Dermis microvascular lymphatic vessel endothelial cell (primary cell): Measurements from ENCODE around the gene NAT8L. TPM values are rescaled to one million over a fixed set of nuclear protein-coding genes. Genes with fewer than 3 reads are reported as not detected.
"Not testable (repeated sequence)": the region's sequence is repeated elsewhere in the genome, so short reads cannot be mapped to it uniquely, and the experiment has no call there.

Source experiments
- DNase-seq, 2 donors: peaks; one replicate each; pipeline versions ENCODE4 v3.0.0 to v3.0.0-alpha.2; 2010; ENCODE audit warnings: low read depth in 2 of 2
- total RNA-seq: library from RNA; depleted of rRNA; stranded (reverse); fragments of >200 nt; gene quantifications from 2 replicates; pipeline ENCODE4 v1.2.1, GENCODE V29; 2014

NAT8L gene, protein sequence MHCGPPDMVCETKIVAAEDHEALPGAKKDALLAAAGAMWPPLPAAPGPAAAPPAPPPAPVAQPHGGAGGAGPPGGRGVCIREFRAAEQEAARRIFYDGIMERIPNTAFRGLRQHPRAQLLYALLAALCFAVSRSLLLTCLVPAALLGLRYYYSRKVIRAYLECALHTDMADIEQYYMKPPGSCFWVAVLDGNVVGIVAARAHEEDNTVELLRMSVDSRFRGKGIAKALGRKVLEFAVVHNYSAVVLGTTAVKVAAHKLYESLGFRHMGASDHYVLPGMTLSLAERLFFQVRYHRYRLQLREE
- total RNA-seq: under 0.01 TPM in 2 replicates

DNA sequence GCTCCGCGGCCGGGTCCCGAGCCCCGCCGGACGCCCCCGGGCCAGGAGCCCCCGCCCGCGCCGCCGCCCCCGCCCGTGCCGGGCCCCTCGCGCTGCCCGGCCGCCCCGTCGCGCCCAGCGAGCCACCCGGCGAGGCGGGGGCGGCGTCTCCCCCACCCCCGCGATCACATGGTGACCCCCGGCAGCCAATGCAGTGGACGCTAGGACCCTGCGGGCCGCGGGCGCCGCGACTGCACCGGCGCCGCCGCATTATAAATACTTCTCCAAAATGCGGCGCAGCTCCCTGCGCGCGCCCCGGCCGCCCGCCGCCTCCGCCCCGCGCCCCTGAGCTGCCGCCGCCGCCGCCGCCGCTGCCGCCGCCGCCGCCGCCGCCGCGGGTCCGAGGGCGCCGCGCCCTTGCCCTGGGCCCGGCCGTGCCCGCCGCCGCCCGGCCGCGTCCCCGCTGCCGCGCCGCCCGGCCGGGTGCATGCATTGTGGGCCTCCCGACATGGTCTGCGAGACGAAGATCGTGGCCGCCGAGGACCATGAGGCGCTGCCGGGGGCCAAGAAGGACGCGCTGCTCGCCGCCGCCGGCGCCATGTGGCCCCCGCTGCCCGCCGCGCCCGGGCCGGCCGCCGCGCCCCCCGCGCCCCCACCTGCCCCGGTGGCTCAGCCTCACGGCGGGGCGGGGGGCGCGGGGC is at the start of gene NAT8L:
NAT8L (plus strand) TSS at position 282 of the 680 bp plus-strand sequence; CDS start at position 467, 185 bp downstream.
- peak in 1 of 2 donors; percentile 17 for DNase-seq

DNA sequence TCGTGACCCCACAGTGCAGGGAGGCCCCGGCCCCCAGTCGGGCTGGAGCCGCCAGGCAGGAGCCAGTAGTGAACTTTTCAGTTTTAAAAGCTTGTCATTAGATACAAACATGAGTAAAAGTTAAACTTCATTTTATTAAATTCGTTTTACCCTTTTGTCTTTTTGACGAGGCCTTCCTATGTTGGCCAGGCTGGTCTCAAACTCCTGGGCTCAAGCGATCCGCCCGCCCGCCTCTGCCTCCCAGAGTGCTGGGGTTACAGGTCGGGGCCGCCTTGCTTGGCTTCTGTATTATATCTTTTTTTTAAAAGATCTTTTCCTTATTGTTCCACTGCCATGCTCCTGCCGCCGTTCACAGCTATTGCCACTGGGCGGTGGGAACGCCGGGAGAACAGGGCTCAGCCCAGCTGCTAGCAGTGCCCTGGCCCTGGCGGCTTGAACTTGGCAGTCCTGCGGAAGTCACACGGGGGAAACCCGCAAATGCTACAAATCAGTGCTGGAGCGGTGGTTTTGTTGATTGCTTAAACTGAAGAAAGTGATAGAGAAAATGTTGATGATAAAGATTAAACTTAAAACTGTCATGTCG is 49.4 kb upstream of the NAT8L start:
- DNase-seq: peak; percentile 43 to 71

DNA sequence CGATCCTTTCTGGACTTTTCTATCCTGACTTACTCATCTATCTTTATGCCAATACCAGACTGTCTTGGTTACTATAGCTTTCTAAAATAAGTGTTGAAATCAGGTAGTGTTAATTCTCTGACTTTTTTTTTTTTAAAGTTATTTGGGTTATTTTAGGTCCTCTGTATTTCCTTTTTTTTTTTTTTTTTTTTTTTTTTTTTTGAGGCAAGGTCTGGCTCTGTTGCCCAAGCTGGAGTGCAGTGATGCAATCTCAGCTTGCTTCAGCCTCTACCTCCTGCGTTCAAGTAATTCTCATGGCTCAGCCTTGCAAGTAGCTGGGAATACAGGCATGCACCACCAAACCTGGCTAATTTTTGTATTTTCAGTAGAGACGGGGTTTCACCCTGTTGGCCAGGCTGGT is 47.5 kb upstream of the NAT8L start:
- no peak for DNase-seq

DNA sequence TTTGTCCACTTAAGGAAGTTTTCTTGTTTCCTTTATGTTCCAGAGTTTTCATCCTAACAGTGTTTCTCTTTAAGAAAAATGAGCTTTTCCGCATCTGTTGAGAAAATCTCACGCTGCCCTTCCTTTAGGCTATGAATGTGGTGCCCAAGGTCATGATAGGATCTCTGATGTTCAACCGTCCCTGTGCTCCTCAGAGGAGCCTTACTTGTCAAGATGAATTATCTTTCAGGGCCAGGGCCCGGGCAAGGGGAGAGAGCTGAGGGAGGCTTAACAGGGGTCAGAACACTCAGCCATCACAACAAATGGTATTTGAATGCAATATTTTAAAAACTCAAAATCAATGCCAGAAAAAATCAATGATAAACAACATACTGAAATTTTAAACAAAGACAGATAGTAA is 44.1 kb upstream of the NAT8L start:
- DNase-seq: no peak

DNA sequence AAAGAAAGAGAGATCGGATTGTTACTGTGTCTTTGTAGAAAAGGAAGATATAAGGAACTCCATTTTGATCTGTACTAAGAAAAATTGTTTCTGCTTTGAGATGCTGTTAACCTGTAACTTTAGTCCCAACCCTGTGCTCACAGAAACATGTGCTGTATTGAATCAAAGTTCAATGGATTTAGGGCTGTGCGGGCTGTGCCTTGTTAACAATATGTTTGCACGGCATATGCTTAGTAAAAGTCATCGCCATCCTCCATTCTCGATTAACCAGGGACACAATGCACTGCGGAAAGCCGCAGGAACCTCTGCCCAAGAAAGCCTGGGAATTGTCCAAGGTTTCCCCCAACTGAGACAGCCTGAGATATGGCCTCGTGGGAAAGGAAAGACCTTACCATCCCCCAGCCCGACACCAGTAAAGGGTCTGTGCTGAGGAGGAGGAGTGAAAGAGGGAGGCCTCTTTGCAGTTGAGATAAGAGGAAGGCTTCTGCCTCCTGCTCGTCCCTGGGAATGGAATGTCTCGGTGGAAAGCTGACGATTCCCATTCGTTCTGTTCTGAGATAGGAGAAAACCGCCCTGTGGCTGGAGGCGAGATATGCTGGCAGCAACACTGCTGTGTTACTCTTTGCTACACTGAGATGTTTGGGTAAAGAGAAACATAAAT is 37.6 kb upstream of the NAT8L start:
- not testable (repeated sequence) for DNase-seq

DNA sequence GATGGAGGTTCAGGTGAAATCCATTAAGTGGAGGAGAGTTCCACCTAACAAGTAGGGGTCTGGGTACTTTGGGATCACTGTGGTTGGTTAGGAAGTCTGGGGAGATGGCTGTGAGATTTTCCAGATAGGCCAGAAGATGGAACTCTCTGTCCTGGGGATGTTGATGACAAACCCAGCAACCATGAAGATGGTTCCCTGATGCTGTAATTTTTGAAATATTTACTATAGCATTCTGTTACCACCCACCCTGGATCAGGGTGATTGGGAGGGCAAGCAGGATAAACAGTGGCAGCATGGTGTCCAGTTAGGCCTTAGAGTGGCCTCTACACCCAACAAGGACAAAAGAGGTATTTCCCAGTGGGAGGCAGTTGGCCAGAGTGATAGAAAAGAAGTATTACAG is 34.4 kb upstream of the NAT8L start:
- DNase-seq: no peak

DNA sequence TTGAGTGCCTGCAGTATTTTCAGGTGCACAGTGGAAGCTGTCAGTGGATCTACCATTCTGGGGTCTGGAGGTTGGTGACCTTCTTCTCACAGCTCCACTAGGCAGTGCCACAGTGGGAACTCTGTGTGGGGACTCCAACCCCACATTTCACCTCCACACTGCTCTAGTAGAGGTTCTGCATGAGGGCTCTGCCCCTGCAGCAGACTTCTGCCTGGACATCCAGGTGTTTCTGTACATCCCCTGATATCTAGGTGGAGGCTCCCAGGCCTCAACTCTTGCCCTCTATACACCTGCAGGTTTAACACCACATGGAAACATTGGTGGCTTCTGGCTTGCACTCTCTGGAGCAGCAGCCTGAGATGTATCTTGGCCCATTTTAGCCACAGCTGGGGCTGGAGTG is 33.3 kb upstream of the NAT8L start:
- DNase-seq: no peak

DNA sequence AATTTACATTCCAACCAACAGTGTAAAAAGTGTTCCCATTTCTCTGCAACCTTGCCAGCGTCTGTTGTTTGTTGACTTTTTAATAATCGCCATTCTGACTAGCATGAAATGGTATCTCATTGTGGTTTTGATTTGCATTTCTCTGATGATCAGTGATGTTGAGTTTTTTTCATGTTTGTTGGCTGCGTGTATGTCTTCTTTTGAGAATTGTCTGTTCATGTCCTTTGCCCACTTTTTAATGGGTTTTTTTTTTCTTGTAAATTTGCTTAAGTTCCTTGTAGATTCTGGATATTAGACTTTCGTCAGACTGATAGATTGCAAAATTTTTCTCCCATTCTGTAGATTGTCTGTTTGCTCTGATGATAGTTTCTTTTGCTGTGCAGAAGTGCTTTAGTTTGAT is 32.0 kb upstream of the NAT8L start:
- DNase-seq: not testable (repeated sequence)

DNA sequence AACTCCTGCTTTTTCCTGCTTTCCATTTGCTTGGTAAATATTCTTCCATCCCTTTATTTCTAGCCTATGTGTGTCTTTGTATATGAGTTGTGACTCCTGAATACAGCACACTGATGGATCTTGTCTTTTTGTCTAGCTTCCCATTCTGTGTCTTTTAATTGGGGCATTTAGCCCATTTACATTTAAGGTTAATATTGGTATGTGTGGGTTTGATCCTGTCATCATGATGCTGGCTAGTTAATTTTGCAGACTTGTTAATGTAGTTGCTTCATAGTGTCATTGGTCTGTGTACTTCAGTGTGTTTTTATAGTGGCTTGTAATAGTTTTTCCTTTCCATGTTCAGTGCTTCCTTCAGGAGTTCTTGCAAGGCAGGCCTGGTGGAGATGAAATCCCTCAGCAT is 28.0 kb upstream of the NAT8L start:
- not testable (repeated sequence) for DNase-seq

DNA sequence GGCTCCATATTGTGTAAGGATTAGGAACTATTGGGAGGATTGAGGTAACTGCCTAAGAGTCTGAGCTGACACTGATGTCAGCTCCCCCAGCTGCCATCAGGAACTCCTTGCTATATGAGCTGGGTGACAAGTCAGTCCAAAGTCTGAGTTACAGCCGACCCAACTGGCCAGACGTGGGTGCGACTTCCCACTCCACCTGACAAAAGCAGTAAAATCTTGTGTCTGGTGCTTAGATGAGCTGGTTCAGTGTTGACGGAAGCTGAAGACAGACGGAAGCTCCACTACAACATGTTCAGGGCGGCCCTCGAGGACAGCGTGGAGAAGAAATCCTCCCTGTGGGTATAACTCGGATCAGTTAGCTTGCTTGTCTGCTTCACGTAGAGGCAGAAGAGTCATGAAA is 22.8 kb upstream of the NAT8L start:
- DNase-seq: no peak

DNA sequence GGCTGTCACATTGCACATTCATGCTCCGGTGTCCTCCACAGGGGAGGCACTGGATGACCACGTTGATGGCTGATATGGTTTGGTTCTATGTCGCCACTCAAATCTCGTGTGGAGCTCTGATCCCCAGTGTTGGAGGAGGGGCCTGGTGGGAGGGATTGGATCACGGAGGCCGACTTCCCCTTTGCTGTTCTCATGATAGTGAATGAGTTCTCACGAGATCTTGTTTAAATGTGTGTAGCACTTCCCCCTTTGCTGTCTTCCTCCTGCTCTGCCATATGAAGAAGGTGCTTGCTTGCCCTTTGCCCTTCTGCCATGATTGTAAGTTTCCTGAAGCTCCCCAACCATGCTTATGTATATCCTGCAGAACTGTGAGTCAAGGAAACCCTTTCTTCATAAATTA is 22.3 kb upstream of the NAT8L start:
- DNase-seq: no peak

DNA sequence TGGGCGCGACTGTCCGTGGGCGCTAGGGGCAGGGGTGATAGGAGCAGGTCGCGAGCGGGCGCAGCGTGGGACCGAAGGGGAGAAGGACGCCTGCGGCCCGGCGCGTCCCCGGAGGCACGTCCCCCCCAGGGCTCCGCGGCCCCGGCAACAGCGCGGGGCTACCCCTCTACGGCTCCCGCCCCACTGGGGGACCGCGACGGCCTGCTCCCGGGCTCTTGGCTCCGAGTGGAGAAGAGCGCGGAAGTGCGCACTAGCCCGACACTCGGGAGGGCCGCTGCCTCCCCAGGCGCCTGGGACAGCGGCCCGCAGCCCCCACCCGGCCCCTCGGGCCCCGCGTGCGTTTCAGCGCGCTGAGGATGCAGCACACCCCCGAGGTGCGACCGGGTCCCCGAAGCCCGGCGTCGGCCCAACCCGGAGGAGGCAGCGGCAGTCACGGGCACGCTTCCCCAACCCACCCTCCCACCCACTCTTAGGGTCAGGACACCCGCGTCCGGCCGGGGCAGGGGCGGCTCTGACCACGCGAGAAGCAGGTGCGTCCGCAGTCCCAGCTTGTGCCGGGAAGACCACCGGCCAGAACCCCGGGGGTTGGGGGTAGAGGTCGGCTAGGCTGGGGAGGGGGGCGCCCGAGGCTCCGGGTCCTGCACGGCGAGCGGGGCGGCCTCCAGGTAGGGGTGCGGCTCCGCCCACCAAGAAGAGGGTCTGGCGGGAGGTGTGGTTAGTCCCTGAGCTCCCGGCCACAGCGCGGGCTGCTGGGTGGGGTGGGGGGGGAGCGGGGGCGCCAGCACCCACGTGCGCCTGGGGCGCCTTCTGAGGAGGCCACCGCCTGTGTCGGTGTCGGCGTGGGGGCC is 18.5 kb upstream of the NAT8L start:
- DNase-seq: no peak

DNA sequence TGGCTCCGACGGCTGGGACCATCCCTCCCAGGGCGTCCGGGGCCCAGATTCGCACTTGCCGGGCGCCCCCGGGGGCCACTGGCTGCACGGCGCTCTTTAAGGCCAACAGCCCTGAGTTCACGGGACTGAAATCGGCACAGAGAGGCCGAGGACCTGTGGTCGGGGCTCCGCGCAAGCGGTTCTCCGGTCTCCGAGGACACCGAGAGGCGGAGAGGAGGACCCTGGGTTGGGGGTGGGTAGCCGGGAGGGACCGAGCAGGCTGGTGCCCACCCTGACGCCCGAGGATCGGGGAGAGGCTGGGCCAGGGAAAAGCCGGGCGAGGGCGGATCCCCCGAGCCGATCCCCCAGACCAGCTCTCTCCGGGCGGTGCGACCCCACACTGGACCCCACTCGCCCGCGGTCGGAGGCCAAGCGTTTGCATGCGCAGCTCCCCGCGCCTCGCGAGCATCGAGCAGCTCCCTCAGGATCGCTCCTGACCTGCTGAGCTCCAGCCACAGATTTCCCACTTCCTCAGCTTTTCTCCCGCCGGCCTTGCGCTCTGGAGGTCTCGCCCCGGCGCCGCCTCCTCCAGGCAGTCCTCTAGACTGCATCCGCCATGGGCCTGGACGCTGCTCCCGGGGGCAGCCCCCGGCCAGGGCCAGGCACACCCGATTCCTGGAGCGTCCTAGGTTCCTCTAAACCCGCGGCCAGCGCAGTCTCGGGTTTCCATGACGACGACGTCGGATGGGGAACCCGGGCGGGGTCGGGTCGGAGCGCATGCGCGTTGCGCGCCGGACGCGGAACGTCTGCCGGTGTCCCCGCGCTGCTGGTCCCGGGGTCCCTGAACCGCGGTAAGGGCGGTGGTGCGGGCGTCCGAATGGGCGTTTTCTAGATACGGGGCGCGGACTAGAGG is 17.6 kb upstream of the NAT8L start:
- DNase-seq: peak; percentile 55 to 66

DNA sequence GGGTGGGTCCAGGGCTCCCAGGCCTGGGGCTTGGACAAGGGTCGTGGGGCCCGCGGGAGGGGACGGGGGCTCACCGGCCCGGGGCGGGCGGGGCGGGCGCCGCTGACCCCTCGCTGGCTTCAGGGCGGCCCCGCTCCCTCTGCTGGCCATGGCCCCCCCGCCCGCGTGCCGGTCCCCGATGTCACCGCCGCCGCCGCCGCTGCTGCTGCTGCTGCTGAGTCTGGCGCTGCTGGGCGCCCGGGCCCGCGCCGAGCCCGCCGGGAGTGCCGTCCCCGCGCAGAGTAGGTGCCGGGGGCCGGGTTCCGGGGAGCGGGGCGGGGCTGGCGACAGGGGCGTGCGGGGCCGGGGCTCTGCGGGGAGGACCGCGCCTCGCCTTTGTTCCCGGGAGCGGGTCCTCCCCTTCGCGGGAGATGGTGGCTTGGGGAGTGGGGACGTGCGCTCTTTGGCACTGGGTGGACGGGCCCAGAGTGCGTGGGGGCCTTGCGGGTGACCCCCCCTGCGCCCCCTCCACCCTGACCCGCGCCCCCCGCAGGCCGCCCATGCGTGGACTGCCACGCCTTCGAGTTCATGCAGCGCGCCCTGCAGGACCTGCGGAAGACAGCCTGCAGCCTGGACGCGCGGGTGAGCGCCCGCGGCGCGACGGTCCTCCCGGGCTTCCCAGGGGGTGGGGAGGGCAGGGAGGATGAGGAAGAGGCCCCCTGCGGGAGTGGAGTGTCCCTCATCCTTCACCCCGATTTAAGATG is 16.8 kb upstream of the NAT8L start:
- peak in 1 of 2 donors; percentile 19 for DNase-seq

DNA sequence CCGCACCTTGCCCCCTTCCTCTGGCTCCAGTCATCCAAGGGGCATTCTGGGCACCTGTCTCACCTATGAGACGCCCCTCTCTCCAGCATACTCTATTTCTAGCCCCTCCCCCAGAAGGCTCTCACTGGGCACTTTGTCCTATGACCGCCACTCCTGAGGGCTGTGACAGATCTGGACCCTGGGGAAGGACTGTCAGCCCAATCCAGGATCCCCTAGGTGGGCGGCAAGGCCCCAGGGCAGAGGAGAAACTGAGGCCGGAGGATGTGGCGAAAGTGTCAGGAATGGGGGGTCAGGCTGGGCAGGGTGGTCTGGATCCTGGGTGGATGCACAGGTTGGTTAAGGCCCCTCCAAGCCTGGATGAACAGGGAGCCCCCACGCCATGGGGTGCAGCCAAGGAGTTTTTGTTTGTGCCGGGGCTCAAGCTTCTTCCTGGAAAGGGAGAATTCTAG is 16.2 kb upstream of the NAT8L start:
- DNase-seq: no peak

DNA sequence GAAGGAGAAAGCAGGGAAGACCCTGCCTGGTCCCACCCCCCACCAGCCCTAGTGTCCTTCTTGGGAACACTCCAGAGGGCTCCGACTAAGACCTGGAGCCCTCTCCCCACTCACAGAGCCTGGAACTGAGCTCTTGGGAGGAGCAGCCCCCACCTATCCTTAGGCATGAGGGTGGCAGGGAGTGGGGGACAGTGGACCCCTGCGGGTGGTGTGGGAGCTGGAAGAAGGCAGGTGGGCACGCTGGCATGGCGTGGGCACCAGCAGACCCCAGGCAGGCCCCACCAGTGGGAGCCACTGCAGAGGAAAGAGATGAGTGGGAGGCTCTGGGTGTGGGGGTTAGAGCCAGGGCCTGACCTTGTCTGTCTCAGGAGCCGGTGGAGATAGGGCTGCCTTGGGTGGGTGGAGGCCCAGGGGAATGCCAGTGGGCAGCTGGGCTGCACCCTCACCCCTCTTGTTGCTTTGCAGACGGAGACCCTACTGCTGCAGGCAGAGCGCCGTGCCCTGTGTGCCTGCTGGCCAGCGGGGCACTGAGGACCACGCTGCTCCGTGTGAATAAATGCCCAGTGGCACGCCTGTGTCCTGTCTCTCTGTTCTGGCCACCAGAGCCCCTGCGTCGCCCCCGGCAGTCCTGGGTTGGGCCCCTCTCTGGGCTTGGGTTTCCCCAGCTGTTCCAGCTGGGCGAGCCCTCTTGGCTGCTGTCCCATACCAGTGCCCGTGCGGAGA is 15.6 kb upstream of the NAT8L start:
- DNase-seq: no peak

DNA sequence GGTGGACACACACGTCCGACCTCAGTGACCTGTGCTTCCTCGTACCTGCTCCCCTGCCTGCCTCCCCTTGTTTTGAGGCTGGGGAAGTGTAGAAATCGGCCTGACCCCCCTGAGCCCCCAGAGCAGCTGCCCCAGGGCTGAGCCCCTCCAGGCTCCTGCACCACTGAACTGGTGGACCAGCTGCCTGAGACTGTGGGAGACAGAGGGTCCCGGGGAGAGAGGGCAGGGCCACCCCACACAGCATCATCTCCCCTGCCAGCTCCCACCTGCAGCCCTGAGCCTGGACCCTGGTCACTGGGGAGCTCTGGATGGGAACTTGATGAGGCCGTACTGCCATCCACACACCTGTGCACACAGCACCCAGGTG is 15.0 kb upstream of the NAT8L start:
- DNase-seq: no peak

DNA sequence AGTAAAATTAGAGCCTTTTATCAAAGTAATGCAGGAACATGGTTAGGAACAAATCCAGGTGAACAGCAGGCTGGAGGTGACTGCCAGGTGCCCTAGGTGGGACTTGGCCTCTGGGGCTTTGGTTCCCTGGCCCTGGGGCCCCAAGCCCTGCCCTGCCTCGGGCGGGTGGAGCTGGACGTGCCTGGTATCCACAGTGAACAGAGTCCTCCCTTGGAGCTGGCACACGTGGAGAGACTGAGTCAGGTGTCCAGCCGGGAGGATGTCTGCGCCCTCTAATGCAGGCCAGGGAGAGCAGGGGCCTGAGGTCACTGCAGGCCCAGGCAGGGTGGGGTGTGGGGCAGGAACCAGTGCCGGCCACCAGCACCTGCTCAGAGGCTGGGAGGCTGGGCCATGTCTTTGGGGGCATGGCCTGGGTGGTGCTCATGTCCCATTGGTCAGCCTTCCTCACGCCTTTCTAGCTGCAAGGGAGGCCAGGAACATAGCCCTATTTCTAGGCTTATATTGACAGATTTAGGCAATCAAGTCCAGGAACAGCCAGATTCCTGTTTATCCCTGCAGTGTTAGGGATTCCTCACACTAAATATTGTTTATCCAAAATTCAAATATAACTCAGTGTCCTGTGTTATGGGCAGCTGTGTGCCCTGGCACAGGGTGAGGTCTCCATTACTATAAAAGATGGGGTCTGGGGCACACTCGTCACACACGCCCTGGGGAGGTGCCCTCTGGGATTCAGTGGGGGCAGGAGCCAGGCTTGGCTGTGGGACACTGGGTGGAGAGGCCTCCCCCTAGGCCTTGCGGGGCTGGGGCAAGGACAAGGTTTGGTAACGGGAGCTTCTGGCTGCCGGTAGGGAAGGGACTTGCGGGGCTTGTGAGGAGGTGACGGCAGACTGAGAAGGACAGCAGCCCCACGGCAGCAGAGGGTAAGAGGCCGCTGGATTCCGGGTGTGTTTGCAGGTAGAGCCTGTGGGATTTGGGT is 14.3 kb upstream of the NAT8L start:
- DNase-seq: no peak
